Endothelial cell (in vitro differentiated cells): ENCODE data around the gene SELE. TPM values are rescaled to one million over a fixed set of nuclear protein-coding genes. Genes with fewer than 3 reads are reported as not detected.
A peak's percentile ranks its signal among the peaks of the same experiment; 100 is the strongest.
"Not testable (repeated sequence)": the region's sequence is repeated elsewhere in the genome, so short reads cannot be mapped to it uniquely, and the experiment has no call there.

ENCODE experiments used
- DNase-seq: peaks from one replicate; pipeline ENCODE4 v3.0.0; 2021; ENCODE audit warnings: low spot score
- H3K27ac Mint-ChIP-seq: one replicate; pipeline ENCODE4 v1.8.0; 2021; ENCODE audit warnings: mixed read lengths, inconsistent platforms; ENCODE audit not compliant: unreplicated experiment
- H3K27me3 Mint-ChIP-seq: one replicate; pipeline ENCODE4 v1.8.0; 2021; ENCODE audit warnings: mild to moderate bottlenecking, moderate library complexity, mixed read lengths, inconsistent platforms; ENCODE audit not compliant: unreplicated experiment
- H3K36me3 Mint-ChIP-seq: one replicate; pipeline ENCODE4 v1.8.0; 2021; ENCODE audit warnings: mild to moderate bottlenecking, low read depth, mixed read lengths, inconsistent platforms; ENCODE audit not compliant: unreplicated experiment
- H3K4me1 Mint-ChIP-seq: one replicate; pipeline ENCODE4 v1.8.0; 2021; ENCODE audit warnings: mild to moderate bottlenecking, mixed read lengths, inconsistent platforms; ENCODE audit not compliant: unreplicated experiment
- H3K4me3 Mint-ChIP-seq: one replicate; pipeline ENCODE4 v1.8.0; 2021; ENCODE audit warnings: mild to moderate bottlenecking, mixed read lengths, inconsistent platforms; ENCODE audit not compliant: unreplicated experiment
- H3K9me3 Mint-ChIP-seq: one replicate; pipeline ENCODE4 v1.8.0; 2021; ENCODE audit warnings: mixed read lengths, inconsistent platforms; ENCODE audit not compliant: unreplicated experiment
- CTCF ChIP-seq: fragments of 200-600 bp; sonication (generic); IDR thresholded peaks from one replicate; pipeline ENCODE4 v1.5.0; 2021; ENCODE audit warnings: antibody characterized with exemption; ENCODE audit not compliant: unreplicated experiment
- total RNA-seq: library from RNA; stranded (reverse); fragmentation: NEBNext Ultra II Directional; extraction: Animal tissue kit (Norgen Biotek cat#: 25700); gene quantifications from one replicate; pipeline ENCODE4 v1.2.1, GENCODE V29; 2021; ENCODE audit not compliant: unreplicated experiment

Gene SELE
- total RNA-seq, 1 donor from 2014 or later = 14.3 TPM

GRCh38 chr1:169726851-169727250 lies 7.0 kb downstream of the SELE start:
- Mint-ChIP-seq H3K4me1 (peaks cover 3% of the 10 kb centered on the region), H3K27me3 (peaks cover 2% of the 10 kb centered on the region), H3K27ac (no peak overlapping the region), H3K36me3 (peaks cover 7% of the 10 kb centered on the region), H3K9me3 (no peaks in the 10 kb centered on the region), H3K4me3 (peak overlapping the region; percentile 1)
- DNase-seq = no peak
- TF ChIP-seq CTCF = no peak

GRCh38 chr1:169725930-169726329 lies 7.9 kb downstream of the SELE start:
- TF ChIP-seq CTCF = no peak
- Mint-ChIP-seq H3K4me1 (peaks cover 3% of the 10 kb centered on the region), H3K27me3 (peaks cover 2% of the 10 kb centered on the region), H3K36me3 (peaks cover 7% of the 10 kb centered on the region), H3K4me3 (no peak overlapping the region), H3K27ac (no peak overlapping the region), H3K9me3 (no peaks in the 10 kb centered on the region)
- no peak for DNase-seq

GRCh38 chr1:169724168-169724567 lies 9.7 kb downstream of the SELE start:
- Mint-ChIP-seq H3K9me3 (no peaks in the 10 kb centered on the region), H3K27ac (no peak overlapping the region)

GRCh38 chr1:169723763-169724162 lies 10.1 kb downstream of the SELE start:
- no peaks in the 10 kb centered on the region for H3K9me3 Mint-ChIP-seq
- no peak overlapping the region for H3K4me3 Mint-ChIP-seq
- H3K27me3 Mint-ChIP-seq = peaks cover 2% of the 10 kb centered on the region
- H3K4me1 Mint-ChIP-seq = peaks cover 3% of the 10 kb centered on the region
- TF ChIP-seq CTCF = no peak
- no peak for DNase-seq
- no peak overlapping the region for H3K27ac Mint-ChIP-seq
- H3K36me3 Mint-ChIP-seq = peaks cover 7% of the 10 kb centered on the region

More at GRCh38 chr1:169724168-169724567, 9.7 kb downstream of the SELE start:
- Mint-ChIP-seq H3K4me1 (peaks cover 3% of the 10 kb centered on the region), H3K4me3 (no peak overlapping the region), H3K36me3 (peaks cover 7% of the 10 kb centered on the region), H3K27me3 (peaks cover 2% of the 10 kb centered on the region)
- DNase-seq = no peak
- TF ChIP-seq CTCF = no peak

- Mint-ChIP-seq H3K4me3 (no peak overlapping the region), H3K4me1 (peaks cover 3% of the 10 kb centered on the region), H3K27ac (no peak overlapping the region), H3K36me3 (peaks cover 7% of the 10 kb centered on the region), H3K9me3 (no peaks in the 10 kb centered on the region), H3K27me3 (peaks cover 2% of the 10 kb centered on the region)
- DNase-seq = no peak
- TF ChIP-seq CTCF = no peak
Observed at GRCh38 chr1:169722779-169723178, 11.1 kb downstream of the SELE start.

GRCh38 chr1:169715100-169715499 lies 18.8 kb downstream of the SELE start:
- H3K4me3 Mint-ChIP-seq, H3K4me1 Mint-ChIP-seq, H3K36me3 Mint-ChIP-seq, H3K9me3 Mint-ChIP-seq, H3K27me3 Mint-ChIP-seq, DNase-seq, H3K27ac Mint-ChIP-seq: not testable (repeated sequence)

- not testable (repeated sequence) for H3K4me1 Mint-ChIP-seq, H3K4me3 Mint-ChIP-seq, H3K27me3 Mint-ChIP-seq, H3K27ac Mint-ChIP-seq, H3K36me3 Mint-ChIP-seq, H3K9me3 Mint-ChIP-seq, DNase-seq
Observed at GRCh38 chr1:169713090-169713489, 20.8 kb downstream of the SELE start.
